ENCODE measurements around the gene TIGAR.

DNA sequence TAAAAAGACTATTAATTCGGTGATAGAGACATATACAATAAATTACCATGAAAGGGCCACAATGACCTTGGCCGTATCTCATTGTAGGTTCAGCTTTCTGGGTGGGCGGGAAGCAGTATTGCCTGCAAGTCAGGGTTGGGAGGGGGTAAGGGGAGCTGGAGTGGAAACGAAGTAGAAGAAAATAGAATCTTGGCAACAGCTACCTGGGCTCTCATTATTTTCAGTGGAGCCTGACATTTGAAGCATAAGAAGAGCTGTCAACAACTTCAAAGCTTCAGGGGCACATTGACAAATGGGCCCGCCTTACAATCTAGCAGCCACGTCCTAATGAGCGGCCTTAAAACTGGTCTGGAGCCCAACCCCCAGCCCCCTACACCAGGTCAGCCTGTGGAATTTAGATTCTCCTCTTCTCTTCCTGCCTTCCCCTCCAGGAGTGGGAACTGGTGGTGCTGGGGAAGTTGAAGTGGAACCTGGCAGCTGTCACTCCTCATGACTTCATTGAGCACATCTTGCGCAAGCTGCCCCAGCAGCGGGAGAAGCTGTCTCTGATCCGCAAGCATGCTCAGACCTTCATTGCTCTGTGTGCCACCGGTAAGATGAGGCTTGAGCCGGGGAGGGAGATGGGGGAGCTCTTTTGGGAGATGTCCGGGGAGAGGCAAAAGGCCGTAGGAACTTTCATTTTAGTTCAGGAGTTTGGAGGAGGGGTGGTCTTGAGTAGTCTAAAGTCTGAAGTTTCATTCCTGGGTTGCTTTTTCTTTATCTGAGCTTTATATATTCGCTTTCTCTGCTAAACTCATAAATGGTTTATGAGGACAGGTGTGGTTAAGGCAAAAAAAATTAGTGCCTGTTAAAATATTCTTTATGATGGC, 42.5 kb upstream of the TIGAR start:
- TF ChIP-seq, protein P1, sequence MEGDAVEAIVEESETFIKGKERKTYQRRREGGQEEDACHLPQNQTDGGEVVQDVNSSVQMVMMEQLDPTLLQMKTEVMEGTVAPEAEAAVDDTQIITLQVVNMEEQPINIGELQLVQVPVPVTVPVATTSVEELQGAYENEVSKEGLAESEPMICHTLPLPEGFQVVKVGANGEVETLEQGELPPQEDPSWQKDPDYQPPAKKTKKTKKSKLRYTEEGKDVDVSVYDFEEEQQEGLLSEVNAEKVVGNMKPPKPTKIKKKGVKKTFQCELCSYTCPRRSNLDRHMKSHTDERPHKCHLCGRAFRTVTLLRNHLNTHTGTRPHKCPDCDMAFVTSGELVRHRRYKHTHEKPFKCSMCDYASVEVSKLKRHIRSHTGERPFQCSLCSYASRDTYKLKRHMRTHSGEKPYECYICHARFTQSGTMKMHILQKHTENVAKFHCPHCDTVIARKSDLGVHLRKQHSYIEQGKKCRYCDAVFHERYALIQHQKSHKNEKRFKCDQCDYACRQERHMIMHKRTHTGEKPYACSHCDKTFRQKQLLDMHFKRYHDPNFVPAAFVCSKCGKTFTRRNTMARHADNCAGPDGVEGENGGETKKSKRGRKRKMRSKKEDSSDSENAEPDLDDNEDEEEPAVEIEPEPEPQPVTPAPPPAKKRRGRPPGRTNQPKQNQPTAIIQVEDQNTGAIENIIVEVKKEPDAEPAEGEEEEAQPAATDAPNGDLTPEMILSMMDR (conservative IDR thresholded peaks at IDR 0.05; ENCODE audit: low read depth, low read length), result no peak
- TF ChIP-seq EZH2 (IDR thresholded peaks at IDR 0.05; ENCODE audit: low read length, unreplicated experiment) (no peak), EZH2phosphoT487 (IDR thresholded peaks at IDR 0.05; ENCODE audit: borderline replicate concordance, low read length) (no peak)

Data from PC-3 (cell line).